Activated naive CD4-positive, alpha-beta T cell treated with anti-CD3 and anti-CD28 coated beads, Interleukin-2, amount 50 U/mL, for 72 hours (primary cell): ENCODE measurements around the gene FAM32A. TPM values are rescaled to one million over a fixed set of nuclear protein-coding genes. Genes with fewer than 3 reads are reported as not detected.

Experiments
- ATAC-seq, 2 donors: fragments of 150-1000 bp; cut with Tn5 transposase; 2 replicates each; pipeline ENCODE4 v1.10.0; 2021; ENCODE audit warnings: mild to moderate bottlenecking in 2 of 2, moderate library complexity in 2 of 2
- DNase-seq, 2 donors: peaks; one replicate each; pipeline ENCODE4 v3.0.0; 2021 to 2022; ENCODE audit warnings: low spot score in 2 of 2
- H3K27ac Mint-ChIP-seq, 2 donors: one replicate each; pipeline ENCODE4 v1.8.0; 2022; ENCODE audit warnings: mild to moderate bottlenecking in 2 of 2, mixed read lengths in 2 of 2
- H3K36me3 Mint-ChIP-seq, 2 donors: one replicate each; pipeline ENCODE4 v1.8.0; 2022; ENCODE audit warnings: mixed read lengths in 2 of 2
- H3K9me3 Mint-ChIP-seq, 2 donors: one replicate each; pipeline ENCODE4 v1.8.0; 2022; ENCODE audit warnings: mixed read lengths in 2 of 2
- total RNA-seq, 2 donors: library from RNA; stranded (reverse); gene quantifications; one replicate each; pipeline ENCODE4 v1.2.3, GENCODE V29; 2022

The FAM32A gene
- total RNA-seq, 2 donors from 2014 or later, result 49.9 to 53.2 TPM

DNA sequence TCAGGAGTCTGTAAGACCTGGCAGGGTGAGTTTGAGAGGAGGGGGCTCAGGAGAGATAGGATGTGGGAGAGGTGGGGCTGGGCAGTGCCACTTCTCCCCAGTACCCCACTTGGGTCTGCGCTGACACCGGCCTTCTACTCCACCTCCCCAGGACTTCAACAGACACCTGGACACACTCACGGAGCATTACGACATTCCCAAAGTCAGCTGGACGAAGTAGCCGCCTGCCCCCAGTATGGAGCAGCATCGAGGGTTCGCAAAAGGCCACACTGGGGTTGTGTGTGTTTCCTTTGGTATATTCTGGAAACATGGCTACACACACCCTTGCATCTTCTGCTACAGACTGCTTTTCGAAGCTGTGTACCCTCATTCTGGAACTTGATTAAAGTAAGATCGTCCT lies 5.5 kb downstream of the FAM32A start:
- Mint-ChIP-seq H3K27ac (no peak overlapping the region), H3K36me3 (peaks cover 0 to 6% of the 10 kb centered on the region in 2 donors), H3K9me3 (no peaks in the 10 kb centered on the region)
- ATAC-seq, result no peak
- peak in 1 of 2 donors; percentile 18 for DNase-seq

DNA sequence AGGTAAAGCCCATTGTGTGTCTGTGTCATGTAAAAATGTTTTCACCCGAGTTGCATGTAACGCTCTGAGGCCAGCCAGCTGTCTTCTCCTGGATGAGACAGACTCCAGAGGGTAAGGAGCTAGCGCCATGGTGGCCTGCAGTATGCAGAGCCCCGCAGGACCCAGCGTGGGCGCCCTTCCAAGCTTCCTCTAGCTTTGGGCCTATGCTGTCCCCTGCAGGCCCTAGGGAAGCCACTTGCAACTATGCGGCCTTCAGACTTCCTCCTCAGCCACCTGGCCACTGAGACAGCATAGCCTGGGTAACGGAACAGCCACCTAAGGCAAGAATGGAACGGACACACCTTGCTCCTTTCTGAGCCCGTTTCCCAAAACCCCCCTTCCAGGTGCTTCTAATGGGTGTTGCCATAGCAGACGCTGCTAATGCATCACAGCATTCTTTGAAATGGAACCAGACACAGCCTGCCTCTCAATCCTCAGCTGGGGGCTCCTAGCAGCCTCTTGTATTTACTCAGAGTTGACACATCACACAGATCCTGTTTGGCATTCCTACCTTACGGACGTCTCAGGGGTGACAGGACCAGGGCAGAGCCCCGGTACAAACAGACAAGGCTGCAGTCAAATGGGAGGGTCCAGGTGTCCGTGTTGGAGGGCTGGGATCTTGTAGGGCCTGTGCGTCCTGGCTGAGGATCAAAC lies 6.2 kb downstream of the FAM32A start:
- peak overlapping the region in 1 of 2 donors; percentile 76 for H3K27ac Mint-ChIP-seq

DNA sequence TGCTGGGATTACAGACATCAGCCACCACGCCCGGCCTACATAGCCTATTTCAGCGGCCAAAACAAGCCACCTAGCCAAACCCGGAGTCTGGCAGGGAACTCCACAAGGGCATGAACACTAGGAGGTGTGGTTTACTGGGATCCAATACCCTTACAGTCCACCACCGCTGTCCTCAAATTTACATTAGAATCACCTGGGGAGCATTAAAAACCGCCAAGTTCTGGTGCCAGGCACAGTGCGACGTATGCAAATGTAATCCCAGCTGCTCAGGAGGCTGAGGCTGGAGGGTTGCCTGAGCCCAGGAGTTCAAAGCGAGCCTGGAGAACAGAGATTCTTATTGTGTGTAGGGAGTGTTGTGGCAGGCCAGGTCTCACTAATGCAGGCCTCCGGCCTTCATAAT lies 8.3 kb downstream of the FAM32A start:
- no peak for ATAC-seq
- DNase-seq, result no peak
- Mint-ChIP-seq H3K27ac (no peak overlapping the region), H3K9me3 (no peaks in the 10 kb centered on the region), H3K36me3 (peaks cover 0 to 5% of the 10 kb centered on the region in 2 donors)

More for the DNA sequence above, 6.2 kb downstream of the FAM32A start:
- Mint-ChIP-seq H3K36me3 (peaks cover 0 to 5% of the 10 kb centered on the region in 2 donors), H3K9me3 (no peaks in the 10 kb centered on the region)
- peak in 1 of 2 donors; percentile 51 for DNase-seq
- no peak for ATAC-seq

DNA sequence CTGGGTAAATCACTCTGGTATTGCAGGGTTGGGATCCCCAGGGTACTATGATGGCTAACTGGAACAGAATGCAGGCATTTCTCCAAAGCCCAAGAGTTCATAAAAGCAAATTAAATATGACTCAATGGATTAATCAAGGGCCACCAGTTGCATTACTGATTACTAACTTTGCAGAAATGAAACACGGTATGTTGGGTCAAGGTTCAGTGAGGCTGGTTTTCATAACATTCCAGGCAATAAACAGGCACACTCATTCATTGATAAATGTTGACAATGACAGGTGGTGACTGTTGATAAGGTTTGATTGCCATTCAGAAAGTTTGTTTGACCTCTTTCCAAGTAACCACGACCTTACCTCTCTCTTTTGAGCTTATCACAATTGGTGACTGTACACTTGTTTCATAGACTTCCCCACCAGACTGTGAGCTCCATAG lies 12.0 kb downstream of the FAM32A start:
- Mint-ChIP-seq H3K27ac (peak overlapping the region; percentile 83 to 97), H3K9me3 (no peaks in the 10 kb centered on the region), H3K36me3 (peaks cover 0 to 10% of the 10 kb centered on the region in 2 donors)
- ATAC-seq, result no peak
- peak in 1 of 2 donors; percentile 18 for DNase-seq

DNA sequence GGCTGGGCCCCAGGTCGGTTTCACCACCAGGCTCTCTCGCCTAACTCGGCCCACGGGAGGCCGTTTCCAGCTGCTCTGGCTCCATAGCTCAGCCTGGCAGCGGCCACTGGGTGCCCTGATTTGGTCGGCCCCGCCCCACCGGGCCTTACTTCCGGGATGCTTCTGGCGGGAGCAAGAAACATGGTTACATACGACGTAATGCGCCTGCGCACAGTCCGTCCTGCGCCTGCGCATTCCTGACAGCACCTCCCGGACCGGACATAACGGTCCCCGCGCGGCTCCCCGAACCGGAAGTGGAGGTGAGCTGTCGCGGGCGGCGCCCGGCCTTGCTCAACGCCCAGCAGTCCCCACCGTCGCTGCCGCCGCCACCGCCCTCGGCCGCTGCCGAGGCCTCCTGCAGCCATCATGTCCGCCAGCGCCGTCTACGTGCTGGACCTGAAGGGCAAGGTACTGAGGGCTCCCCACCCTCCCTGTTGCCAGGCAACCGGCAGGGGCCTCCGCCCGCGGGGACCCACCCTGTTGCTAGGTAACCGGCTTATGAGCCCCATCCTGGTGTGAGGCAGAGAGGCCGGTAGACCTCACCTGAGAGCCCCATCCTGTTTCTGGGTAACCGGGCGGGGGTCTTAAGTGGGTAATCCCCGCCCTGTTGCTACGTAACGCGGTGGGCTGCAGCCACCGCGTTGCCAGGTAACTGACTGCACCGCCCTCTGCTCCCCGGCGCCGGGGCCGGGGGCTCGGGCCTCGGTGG lies 12.6 kb downstream of the FAM32A start, which contains the start of gene AP1M1:
Gene AP1M1 (plus strand): TSS at position 290 of the 748 bp plus-strand sequence. CDS start 116 bp downstream, at position 406.
- peak; percentile 99 to 100 for DNase-seq
- H3K36me3 Mint-ChIP-seq, result peaks cover 0 to 15% of the 10 kb centered on the region in 2 donors
- H3K9me3 Mint-ChIP-seq, result no peaks in the 10 kb centered on the region
- H3K27ac Mint-ChIP-seq, result peak within 1 kb of the TSS; percentile 83 to 97
- ATAC-seq, result peak; percentile 95 to 96

DNA sequence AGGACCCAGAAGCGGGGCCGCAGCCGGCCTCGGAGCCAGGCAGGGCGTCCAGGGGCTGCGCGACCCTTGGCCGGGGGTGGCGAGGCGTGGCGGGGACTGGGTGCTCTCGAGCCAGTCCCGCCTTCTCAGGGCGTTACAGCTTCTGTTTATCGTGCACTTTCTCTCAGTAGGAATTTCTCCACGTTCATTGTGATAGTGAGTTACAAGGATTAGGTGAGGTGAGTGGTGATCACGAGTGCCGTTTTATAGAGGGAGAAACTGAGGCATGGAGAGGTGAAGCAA lies 13.1 kb downstream of the FAM32A start:
- ATAC-seq (no peak), DNase-seq (no peak)
- Mint-ChIP-seq H3K36me3 (peaks cover 0 to 19% of the 10 kb centered on the region in 2 donors), H3K27ac (peak overlapping the region; percentile 60 to 83), H3K9me3 (no peaks in the 10 kb centered on the region)

DNA sequence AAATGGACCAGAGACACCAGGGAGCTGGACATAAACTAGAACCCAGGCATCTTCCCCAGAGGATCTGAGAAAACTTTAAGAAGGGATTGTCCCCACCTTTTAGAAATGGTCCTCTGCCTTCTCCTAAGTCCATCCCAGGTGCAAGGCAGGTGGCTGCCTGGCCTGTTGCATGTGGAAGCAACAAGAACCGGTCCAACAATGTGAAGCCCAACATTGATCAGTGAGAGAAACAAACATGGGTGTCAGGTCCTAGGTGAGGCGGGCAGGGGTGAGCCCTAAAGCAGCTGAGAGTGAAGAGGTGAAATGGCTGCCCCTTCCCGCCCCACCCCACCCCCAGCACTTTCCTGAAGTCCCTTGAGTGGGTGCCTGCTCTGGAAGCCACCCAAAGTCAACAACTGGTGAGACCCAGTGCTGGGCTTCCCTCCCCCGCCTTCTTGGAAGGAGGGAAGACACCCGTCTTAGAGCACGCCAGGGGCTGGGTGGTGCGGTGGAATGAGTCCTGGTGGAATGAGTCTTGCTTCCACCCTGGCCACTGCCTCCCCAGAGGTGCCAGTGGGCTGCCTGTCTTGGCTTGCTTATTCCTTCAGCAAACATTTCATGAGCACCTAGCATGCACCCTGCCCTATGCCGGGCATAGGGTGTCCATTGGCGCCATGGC lies 14.2 kb downstream of the FAM32A start:
- H3K27ac Mint-ChIP-seq, result peak overlapping the region; percentile 60 to 83
- H3K36me3 Mint-ChIP-seq, result peaks cover 6 to 19% of the 10 kb centered on the region in 2 donors
- no peaks in the 10 kb centered on the region for H3K9me3 Mint-ChIP-seq
- DNase-seq (peak in 1 of 2 donors; percentile 41), ATAC-seq (no peak)

DNA sequence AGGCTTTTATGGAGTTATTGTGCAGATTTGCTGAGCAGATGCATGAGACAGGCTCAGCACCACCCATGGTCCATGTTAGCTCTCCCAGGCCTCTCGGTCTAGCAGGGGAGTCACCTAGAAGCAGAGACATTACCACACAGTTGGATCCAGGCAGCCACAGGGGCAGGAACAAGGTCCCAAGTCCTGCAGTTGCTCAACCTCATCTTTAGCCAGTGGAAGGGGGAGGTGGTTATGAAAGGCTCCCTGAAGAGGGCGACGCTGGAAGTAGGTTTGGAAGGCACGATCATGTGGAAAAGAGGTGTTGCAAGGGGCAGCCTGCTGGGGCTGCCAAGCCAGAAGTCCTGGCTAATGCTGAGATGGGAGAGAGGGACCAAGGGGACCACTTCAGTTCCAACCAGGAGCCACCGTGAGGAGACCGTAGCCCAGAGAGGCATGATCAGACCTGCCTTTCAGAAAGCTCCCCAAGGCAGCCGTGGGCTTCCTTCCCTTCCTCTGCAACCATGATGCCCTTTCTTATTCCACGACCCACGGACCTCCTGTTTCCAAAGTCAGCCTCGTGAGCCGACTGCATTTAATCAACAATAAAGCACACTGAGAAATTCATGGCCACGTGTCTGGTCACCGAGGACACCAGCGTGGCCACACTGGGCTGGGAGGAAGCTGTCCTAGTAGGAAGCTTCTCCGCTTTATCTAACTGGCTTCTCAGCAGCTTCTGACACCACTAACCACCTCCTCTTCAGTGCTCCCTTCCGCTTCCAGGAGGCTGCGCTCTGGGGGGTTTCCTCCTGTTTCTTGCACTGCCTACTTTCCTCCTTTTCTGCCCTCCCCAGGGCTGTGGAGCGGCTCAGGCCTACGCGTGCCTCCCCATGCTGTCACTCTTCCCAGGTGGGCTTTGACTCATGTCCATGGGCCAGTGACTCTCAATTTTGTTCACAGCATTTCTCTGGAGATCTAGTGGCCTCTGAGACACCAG lies 15.1 kb downstream of the FAM32A start:
- H3K9me3 Mint-ChIP-seq, result no peaks in the 10 kb centered on the region
- peak in 1 of 2 donors; percentile 45 for DNase-seq
- ATAC-seq, result no peak
- H3K36me3 Mint-ChIP-seq, result peaks cover 6 to 19% of the 10 kb centered on the region in 2 donors
- H3K27ac Mint-ChIP-seq, result peak overlapping the region; percentile 23 to 32

DNA sequence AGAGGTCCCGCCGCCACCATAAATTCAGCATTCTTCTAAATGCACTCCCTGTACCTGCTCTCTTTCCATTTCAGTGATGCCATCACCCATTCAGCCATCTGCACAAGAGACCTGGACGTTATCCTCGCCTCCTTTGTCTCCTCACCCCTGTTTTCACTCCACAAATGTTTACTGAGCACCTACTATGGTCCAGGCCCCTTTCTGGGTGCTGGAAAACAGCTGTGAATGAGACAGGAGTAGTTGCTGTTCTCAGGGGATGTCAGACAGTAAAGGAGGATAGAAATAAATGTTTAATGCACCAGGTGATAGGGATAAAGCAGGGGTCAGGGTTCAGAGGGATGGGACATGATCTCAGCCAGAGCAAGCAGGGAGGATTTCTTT lies 15.8 kb downstream of the FAM32A start:
- Mint-ChIP-seq H3K27ac (peak overlapping the region; percentile 32 to 75), H3K9me3 (no peaks in the 10 kb centered on the region), H3K36me3 (peaks cover 6 to 19% of the 10 kb centered on the region in 2 donors)
- DNase-seq (peak in 1 of 2 donors; percentile 50), ATAC-seq (no peak)

DNA sequence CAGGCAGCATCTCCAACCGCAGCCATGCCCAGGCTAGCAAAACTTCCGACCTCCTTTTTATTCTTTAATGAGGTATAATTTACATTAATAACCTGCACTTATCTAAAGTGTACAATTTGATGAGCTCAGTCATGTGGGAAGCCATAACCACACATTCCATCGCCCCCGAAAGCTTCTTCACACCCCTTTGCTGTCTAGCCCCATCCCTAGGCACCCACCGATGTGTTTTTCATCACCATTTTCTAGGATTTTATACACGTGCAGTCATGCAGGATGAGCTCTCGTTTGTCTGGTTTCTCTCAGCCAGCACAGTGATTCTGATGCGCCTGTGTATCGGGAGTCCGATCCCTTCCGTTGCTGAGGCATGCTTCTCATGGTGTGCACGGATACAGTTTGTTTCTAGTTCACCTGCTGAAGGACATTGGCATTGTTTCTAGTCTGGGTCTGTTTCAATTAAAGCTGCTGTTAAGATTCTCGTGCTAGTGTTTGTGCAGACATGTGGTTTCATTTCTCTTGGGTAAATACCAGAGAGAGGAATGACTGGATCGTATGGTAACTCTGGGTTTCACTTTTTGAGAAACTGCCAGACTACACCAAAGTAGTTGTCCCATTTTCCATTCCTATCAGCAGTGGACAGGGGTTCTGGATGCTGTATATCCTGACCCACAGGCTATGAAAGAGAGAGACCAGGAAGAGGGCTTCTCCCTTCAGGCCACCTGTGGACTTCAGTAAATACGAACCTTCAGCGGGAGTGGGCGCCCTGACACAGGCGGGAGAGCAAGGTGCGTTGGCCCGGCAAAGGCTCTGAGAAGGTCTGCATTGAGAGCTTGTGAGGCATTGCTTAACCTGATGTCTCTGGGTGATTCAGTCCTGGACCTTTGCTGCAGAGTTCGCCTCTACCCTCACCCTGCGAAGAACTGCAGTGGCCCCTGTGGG lies 17.4 kb downstream of the FAM32A start:
- H3K27ac Mint-ChIP-seq, result peak overlapping the region in 1 of 2 donors; percentile 58
- H3K36me3 Mint-ChIP-seq, result peaks cover 16% of the 10 kb centered on the region in 2 donors
- DNase-seq (peak in 1 of 2 donors; percentile 21), ATAC-seq (peak in 1 of 2 donors; percentile 29)
- H3K9me3 Mint-ChIP-seq, result no peaks in the 10 kb centered on the region

DNA sequence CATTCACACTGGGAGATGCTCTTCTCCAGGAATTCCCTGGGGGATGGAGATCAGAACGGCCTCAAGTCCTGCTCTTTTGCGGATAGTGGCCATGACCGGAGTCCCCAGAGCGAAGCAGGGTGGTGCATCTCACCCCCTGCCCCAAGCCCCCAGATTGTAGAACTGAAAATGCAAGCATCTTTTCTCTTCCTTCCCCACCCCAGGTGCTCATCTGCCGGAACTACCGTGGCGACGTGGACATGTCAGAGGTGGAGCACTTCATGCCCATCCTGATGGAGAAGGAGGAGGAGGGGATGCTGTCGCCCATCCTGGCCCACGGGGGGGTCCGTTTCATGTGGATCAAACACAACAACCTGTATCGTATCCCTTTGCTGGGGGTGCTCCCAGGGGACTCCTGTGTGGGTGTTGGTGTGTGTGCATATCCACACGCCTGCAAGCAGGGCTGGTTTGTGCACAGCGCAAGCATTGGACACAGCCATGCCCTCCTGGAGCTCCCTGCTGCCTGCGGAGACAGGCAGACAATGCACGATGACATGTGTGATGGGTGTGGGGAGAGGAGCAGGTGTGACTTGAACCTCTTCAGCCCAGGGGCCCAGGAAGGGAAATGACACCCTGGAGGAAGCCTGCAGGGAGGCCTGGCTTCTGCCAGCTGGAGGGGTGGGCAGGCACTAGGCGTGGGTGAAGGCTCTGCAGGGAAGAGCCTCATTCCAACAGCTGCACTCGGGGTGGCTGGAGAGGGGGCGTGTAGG lies 18.2 kb downstream of the FAM32A start:
- Mint-ChIP-seq H3K27ac (peak overlapping the region in 1 of 2 donors; percentile 55), H3K9me3 (no peaks in the 10 kb centered on the region), H3K36me3 (peaks cover 16 to 22% of the 10 kb centered on the region in 2 donors)
- ATAC-seq (no peak), DNase-seq (peak in 1 of 2 donors; percentile 47)

DNA sequence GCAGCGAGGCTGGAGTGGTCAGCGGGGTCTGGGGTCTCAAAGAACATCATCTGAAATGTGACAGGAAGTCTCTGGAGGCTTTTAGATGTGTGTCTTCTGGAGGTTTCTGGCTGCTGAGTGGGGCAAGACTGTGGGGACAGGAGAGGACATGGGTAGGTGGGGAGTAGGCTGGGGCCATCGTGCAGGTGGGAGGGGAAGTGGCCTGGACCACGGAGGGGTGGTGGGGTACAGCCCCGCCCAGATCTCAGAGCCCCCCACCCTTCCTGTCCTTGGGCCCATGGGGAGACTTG lies 18.7 kb downstream of the FAM32A start:
- Mint-ChIP-seq H3K27ac (peak overlapping the region in 1 of 2 donors; percentile 55), H3K9me3 (no peaks in the 10 kb centered on the region), H3K36me3 (peaks cover 22 to 28% of the 10 kb centered on the region in 2 donors)
- ATAC-seq (no peak), DNase-seq (no peak)

DNA sequence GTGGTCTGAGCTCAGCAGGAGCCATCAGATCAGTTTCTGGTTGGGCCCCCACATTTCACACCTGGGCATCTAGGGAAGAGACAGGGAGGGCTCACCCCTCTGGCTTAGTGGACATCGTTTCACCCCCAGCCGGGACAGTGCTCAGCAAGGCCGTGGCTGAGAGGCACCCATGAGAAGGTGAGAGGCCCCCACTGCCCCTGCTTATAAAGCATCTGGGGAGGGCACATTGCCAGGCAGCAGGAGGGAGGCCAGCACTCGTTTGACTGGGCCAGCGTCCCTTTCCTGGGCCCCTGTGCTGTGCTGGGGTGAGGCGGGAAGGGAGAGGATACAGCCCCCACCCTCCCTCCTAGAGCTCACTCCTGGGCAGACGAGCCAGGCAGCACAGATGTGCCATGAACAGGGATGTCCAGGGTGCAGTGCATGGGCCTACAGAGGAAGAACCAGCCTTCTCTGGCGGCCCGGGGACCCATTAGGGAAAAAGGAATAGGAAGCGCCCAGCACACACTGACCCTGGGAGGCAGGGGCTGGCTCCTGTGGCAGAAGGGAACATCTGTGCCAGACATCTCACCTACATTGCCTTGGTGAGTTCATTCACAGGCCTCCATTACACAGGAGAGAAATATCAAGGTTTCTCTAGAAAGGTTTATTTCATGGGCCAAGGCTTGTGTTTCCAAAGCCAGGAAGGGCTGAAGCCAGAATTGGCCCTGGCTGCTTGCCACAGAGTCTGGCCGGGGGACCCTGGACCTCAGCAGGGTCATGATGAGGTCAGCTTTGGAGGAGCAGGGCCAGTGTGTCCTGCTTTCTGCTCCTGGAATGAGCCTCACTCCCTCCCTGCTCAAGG lies 20.2 kb downstream of the FAM32A start:
- no peak overlapping the region for H3K27ac Mint-ChIP-seq
- DNase-seq (peak in 1 of 2 donors; percentile 44), ATAC-seq (no peak)
- H3K36me3 Mint-ChIP-seq, result peaks cover 34 to 42% of the 10 kb centered on the region in 2 donors
- no peaks in the 10 kb centered on the region for H3K9me3 Mint-ChIP-seq

DNA sequence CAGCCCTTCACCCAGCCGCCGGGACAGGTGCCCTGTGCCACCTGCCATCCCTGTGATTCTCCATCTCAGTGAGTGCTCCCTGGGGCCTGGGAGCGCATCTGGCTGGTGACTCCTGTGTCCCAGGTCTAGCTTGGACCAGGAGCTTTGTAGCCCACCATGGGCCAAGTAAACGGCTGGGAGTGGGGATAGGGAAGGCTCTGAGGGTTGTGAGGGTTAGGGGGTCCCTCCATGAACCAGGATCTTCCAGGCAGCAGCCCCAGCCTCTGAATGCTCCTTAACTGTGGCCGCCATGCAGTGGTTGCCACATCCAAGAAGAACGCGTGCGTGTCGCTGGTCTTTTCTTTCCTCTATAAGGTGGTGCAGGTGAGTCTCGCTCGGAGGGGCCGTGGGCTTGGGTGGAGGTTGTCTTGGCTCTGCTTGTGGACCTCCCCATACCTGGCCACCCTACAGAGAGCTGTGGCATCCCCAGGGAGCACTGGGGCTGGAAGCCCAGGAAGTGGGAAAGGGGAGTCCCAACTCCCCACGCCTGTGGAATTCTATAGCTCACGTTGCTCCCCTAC lies 20.9 kb downstream of the FAM32A start:
- DNase-seq (peak in 1 of 2 donors; percentile 37), ATAC-seq (no peak)
- Mint-ChIP-seq H3K27ac (peak overlapping the region; percentile 18 to 45), H3K9me3 (no peaks in the 10 kb centered on the region), H3K36me3 (peaks cover 29 to 49% of the 10 kb centered on the region in 2 donors)
